Prostate gland (tissue), 2 donors: Measurements from ENCODE around the gene CNFN.

Source experiments
- POLR2A ChIP-seq: fragments of 450-650 bp; IDR thresholded peaks from one replicate; pipeline ENCODE4 v1.6.1; 2016; ENCODE audit warnings: antibody characterized with exemption, mild to moderate bottlenecking
- POLR2AphosphoS5 ChIP-seq: sonication (generic); formaldehyde crosslinking; IDR thresholded peaks from one replicate; pipeline ENCODE4 v1.6.1; 2017; ENCODE audit warnings: antibody characterized with exemption
- TF ChIP-seq, protein P1 (sequence below), 4 experiments: fragments of 200-600 bp in 2 of 4; fragments of 450-650 bp in 2 of 4; sonication (generic) in 2 of 4; IDR thresholded peaks; 1 replicate in 3 of 4; 2 replicates in 1 of 4; pipeline ENCODE4 v1.5.1; 2016 to 2019; ENCODE audit warnings: antibody characterized with exemption in 4 of 4, mild to moderate bottlenecking in 2 of 4, moderate library complexity in 2 of 4

DNA sequence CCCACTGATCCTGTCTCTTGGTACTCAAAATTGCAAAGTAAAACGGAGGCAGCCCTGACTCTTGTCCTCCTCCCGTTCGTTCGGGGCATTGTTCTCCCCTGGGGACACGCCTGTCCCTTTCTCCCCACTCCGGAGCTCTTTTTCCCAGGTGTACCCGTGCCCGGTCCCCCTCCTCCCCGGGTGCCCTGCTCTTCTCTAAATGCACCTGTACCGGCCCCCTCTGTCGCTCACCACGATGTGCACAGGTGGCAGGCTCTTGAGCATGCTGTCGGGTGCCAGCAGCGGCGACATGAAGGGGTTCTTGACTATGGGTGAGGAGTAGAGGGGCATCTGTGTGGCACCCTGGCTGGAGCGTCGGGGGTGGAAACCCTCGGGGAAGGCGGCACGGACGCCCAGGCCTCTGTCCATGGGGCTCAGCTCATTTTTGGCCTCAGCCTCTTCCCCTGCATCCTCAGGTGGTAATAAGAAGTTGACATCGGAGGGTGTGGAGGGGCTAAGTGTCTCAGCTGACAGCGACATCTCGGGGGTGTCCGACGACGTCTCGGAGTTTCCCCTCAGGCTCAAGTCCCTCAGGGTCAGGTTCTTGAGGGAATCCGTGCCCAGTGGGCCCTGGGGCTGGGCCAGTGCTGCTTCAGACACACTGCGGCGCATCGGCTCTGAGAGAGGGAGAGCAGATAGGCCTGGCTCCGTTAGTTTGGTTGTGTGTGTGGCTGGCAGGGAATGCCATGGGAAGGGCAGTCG lies 12.4 kb upstream of the CNFN start:
- TF ChIP-seq POLR2A (no peak), POLR2AphosphoS5 (no peak)
- TF ChIP-seq, protein P1, sequence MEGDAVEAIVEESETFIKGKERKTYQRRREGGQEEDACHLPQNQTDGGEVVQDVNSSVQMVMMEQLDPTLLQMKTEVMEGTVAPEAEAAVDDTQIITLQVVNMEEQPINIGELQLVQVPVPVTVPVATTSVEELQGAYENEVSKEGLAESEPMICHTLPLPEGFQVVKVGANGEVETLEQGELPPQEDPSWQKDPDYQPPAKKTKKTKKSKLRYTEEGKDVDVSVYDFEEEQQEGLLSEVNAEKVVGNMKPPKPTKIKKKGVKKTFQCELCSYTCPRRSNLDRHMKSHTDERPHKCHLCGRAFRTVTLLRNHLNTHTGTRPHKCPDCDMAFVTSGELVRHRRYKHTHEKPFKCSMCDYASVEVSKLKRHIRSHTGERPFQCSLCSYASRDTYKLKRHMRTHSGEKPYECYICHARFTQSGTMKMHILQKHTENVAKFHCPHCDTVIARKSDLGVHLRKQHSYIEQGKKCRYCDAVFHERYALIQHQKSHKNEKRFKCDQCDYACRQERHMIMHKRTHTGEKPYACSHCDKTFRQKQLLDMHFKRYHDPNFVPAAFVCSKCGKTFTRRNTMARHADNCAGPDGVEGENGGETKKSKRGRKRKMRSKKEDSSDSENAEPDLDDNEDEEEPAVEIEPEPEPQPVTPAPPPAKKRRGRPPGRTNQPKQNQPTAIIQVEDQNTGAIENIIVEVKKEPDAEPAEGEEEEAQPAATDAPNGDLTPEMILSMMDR (IDR thresholded peaks at IDR 0.05): no peak
